Stimulated activated CD8-positive, alpha-beta memory T cell treated with anti-CD3 and anti-CD28 coated beads, Interleukin-15, amount 100 ng/mL, for 48 hours (primary cell): ENCODE data around the gene ELAVL2.
"Not testable (repeated sequence)": the region's sequence is repeated elsewhere in the genome, so short reads cannot be mapped to it uniquely, and the experiment has no call there.

ENCODE experiments used
- DNase-seq, 2 donors: peaks; one replicate each; pipeline ENCODE4 v3.0.0-alpha.2; 2020; ENCODE audit warnings: low read depth in 2 of 2

ELAVL2 gene

DNA sequence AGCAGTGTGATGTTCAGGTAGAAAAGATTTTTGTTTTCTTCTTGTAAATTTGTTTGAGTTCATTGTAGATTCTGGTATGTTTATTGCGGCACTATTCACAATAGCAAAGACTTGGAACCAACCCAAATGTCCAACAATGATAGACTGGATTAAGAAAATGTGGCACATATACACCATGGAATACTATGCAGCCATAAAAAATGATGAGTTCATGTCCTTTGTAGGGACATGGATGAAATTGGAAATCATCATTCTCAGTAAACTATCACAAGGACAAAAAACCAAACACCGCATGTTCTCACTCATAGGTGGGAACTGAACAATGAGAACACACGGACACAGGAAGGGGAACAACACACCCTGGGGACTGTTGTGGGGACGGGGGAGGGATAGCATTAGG, 103.0 kb downstream of the ELAVL2 start:
- DNase-seq = not testable (repeated sequence)

DNA sequence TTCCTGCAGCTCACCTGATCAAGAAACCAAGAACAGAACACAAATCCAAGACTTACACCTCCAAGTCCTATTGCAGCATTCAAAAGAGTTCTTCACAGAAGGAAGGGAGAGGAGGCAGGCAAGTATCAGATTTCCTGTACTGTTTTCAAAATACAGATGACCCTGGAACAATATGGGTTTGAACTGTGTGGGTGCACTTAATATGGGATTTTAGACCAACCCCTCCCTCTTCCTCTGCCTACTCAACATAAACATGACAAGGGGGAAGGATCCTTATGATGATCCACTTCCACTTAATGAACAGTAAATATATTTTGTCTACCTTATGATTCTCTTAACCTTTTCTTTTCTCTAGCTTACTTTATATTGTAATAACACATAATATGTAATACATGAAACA, 104.6 kb downstream of the ELAVL2 start:
- DNase-seq = no peak

DNA sequence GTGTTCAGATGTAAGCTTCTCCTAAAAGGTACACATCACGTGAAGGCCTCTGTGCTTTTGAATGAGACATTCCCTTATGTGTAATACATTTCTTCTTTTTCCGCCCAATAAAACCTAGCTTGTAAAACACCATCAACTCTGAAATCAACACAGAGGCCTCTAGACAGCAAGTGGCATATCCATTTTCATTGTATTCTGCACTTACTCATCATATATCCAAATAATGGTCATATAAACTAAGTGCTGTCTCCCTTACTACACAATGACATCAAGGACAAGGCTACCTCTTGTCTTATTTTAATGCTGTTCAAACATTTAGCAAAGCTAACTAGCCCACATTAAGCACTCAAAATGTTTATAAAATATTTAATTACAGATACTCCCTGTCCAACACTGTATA, 108.5 kb downstream of the ELAVL2 start:
- no peak for DNase-seq

DNA sequence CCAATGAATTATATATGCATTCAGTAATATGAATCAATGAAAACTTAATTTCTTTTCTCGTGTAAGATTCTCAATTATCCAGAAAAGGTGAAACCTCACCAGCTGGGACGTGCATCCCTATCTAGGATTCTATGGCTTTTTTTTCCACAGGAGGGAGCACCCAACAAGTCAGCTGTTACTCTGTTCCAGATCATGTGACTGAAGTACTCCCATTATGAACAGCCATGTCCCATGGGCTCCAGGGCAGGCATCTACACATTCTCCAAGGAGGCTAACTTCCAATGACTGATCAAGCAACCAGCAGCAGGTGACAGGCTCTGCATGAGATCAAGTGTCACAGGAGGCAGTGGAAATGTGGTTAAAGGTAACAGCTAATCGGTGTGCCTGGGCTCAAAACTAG, 118.8 kb downstream of the ELAVL2 start:
- DNase-seq = no peak

DNA sequence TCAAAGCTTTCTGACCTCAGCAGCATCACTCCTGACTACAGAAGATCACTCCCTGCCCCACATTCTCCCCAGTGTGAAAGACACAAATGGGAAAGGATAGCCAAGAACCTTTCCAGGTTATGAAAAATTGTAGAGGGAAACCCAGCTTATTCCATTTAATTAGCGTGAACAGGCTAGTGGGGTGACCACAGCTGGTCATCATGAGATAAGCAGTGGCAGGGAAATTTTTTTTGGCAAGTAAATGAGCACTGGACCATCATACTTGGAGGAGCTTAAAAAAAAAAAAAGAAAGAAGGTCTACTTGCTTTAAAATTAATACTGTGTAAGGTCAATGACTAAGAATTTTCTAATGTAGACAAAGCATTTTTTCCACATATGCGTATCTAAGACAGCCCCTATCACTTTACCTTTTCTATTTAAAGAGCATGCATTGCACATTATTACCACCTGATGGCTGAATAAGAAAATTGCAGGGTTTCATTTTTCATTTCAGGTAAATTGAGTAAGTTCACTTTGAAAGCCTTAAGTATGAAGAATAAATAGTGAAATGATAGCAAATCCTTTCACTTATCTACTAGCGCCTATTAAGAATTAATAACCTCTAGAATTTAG, 123.6 kb downstream of the ELAVL2 start:
- DNase-seq = no peak

DNA sequence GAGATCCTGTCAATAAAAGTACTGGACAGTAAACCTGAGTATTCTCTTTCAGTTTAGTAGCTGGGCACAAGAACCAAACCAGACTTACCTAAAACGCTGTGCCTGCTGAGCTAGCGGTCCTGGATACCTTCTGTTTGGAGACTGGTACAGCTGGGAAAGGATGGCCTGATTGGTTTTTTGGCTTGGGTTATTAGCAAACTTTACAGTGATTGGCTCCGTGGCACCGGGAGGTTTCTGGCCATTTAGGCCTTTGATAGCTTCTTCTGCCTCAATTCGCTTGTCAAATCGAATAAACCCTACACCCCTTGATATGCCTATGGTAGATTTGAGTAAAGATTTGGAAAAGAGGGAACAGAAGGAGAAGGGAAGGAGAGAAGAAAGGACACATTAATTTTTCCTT, 124.7 kb downstream of the ELAVL2 start:
- DNase-seq = no peak

DNA sequence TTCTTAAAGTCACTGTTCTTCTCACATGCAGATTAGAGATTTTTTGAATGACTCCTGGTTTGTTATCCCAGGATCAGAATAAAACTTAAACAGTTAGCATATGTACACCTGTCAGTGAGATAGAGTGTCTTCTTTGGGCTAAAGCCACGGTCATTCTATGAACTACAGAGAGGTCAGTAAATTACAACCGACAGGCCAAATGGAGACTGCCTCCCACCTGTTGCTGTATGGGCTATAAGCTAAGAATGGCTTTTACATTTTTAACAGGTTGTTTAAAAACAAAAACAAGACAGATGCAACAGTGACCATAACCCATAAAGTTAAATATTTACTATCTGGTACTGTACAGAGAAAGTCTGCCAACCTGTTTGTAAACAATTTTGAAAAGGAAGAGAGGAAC, 125.7 kb downstream of the ELAVL2 start:
- no peak for DNase-seq

DNA sequence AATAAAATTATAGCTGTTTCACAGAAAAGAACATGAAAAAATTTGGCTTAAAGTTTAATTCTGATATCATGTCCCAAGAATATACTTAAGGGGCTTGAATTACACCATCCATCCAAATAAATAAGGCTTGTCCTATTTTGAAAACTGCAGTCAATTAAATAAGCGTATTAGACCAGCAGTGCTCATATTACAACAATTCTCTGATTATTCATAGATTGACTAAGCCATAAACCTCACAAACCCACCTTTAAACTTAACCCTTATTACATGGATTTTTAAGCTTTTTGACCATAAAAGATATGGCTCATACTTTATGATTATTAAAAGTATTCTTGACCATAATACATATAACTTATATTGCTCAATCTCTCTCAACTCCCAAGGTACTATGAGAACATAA, 127.9 kb downstream of the ELAVL2 start:
- no peak for DNase-seq

DNA sequence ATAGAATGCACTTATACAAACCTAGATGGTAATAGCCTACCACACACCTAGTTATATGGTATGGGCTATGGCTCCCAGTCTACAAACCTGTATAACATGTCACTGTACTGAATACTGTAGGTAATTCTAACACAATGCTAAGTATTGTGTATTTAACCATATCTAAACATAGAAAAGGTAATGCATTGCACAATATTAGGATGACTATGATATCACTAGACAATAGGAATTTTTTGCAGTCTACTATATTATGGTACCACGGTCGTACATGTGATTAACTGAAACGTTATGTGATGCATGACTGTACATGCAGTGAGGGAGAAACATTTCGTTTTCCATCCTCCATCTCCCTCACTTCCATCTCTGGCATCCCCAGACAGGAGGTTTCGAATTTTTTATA, 130.5 kb downstream of the ELAVL2 start:
- no peak for DNase-seq

DNA sequence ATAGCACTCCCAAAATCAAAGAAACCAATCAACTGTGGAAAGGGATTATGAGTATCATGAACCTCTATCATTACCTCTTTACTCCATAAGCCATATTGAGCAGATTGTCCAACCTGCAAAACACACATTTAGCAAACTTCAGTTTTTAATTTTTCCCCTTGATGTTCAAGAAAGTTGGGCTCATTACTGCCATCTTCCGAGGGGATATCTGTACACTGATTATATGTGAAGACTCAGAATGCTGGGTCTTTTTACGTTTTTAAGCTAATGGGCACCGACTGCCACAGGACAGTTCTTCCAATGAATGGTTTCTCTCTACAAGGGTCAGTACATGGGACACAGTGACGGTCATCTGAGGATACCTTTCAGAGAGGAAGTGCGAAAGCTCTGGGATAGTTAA, 132.7 kb downstream of the ELAVL2 start:
- DNase-seq = no peak

DNA sequence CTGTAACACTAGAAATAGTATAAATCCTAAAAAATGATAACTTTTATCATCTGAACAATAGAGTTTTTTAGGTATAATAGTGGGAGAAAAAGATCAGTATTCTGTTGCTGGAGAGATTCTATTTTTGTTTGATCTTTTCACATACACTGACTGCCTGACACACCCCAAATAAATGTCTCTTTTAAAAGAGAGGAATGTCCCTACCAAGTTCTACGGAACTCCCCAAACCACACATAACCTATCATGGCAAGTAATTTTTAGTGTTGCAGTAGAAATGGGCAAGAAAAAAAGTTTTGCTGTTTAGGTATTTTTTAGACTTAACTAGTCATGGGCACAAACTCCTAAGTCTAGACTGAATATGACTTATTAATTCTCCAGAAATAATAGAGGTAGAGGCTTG, 139.1 kb downstream of the ELAVL2 start:
- DNase-seq = no peak

DNA sequence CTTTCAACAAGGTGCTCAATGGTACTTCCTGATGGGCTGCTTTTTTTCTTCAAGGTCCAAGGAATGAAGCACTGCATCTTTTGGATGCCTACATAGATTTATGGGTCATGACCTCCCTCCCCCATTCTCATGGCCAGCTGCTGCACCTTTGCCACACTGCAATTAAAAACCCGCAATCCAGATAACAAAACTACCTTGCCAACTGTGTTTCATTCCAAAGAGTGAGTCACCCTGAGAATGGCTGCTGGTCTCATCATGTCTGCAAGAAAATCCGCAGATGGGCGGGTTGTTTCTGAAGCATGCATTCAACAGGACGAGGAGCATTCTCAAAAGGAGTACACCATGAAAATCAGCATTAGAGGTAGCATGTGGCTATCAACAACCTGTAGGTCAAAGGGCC, 139.8 kb downstream of the ELAVL2 start:
- DNase-seq = no peak

DNA sequence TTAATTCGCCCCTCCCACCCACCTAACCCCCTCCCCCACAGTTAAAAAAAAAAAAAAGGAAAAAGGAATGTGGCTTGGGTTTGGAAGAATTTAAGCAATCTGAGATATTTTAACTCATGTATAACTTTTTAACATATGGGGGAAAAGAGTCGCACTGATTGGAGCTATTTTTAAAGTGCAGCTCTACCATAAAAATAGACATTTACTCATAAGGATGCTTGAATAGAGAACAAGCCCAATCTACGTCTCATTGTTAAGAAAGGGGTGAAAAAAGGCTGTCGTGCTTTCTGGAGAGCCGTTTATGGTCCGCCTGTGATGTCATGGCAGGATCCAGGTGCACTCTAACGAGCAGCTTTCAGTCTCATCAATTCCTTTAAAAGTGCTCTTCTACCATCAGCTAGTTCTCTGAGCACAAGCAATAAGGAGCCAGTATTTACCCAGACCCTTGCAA, 142.4 kb downstream of the ELAVL2 start:
- no peak for DNase-seq

DNA sequence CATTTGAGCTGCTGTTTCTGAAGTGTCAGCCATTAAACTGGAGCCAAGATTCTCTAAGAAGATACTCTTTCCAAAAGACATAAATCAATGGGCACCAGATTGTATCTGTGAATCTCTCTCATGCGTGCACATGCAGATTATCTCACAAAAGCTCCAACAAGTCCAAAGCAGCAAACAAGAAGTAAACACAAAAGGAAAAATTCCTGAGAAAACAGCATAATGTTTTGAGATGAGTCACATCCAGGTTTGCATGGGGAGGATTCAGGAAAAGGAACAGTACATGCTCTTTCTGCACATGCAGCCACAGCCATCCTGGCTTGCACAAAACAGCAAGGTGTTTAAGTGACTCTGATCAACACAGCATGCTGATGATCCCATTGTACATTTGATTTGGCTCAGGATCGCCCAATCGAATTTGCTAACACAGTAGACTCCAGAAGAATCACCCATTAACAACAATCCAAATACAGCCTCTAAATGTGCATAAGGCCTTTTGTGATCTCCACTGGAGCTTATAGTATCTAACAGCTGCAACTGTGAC, 143.1 kb downstream of the ELAVL2 start:
- DNase-seq = no peak

DNA sequence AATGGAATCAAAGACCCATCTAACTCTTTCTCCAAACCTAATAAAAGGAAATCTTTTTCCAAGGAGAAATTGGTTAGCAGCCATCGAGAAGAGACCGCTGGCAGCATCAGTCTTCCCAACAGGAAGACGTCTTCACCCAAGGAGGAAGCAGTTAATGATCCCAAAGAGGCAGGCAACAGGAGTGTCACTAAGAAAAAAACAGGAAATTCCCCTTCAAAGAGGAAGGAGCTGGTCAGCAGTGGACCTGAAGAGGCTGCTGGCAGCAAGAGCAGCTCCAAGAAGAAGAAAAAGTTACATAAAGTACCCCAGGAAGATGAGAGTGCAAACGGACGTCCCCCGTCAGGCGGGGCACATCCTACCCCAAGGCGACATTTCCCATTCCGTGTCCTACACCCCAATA, 143.7 kb downstream of the ELAVL2 start:
- no peak for DNase-seq

DNA sequence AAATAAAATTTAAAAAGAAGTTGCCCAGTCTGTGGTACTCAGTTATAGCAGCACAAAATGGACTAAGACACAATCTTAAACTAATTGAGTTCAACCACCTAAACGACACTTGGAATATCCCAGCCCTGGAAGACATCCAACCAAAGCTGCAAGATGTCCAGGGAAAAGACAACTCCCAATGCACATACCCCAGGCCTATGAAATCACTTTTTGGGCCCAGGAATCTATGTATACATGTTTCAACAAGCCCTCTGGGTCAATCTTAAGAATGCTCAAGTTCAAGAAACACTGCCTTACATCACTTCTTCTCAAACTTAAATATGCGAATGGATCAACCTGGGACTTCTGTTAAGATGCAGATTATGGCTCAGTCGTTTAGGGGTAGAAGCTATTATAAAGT, 148.6 kb downstream of the ELAVL2 start:
- DNase-seq = no peak

DNA sequence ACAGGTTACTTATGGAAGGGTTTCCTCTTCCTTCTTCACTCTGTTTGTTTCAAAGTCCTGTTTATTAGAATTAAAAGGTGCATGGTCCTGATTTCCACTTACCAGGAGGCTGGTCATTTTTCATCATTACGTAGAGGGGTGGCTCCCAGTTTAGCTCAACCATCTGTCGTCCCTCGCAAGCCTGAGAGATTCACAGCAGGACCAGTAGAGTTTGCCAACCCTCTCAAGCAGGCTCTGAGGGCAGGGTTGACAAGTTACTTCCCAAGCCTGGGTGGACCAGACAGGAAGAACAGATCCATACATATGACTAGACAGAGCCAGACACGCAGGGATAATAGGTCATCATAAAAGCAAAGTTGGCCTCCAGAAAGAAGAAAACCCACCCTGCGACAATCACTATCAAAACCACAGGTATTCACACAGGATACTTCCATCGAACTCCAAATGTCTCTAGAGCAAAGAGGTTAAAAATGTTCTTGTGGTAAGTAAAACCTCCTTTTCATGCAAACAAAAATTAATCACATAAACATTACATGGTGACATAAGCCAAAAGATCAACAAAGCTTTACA, 151.9 kb downstream of the ELAVL2 start:
- no peak for DNase-seq

DNA sequence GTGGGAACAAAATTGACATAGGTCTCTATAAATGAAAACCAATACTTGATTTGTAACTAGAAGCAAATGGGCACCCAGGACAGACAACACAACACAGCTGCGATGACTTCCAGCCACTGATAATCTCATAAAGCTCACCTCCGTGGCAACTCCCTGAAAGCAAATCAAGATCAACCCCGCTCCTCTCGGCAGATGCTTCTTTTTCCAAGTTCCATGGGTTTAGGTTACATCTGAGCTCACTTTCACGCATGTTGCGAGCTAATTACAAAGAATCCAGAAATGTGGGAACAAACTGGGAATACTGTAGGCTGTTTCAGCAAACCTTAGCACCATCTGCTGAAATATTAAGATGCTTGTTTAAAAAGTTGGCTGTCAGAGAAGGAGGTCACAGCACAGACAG, 153.9 kb downstream of the ELAVL2 start:
- no peak for DNase-seq

DNA sequence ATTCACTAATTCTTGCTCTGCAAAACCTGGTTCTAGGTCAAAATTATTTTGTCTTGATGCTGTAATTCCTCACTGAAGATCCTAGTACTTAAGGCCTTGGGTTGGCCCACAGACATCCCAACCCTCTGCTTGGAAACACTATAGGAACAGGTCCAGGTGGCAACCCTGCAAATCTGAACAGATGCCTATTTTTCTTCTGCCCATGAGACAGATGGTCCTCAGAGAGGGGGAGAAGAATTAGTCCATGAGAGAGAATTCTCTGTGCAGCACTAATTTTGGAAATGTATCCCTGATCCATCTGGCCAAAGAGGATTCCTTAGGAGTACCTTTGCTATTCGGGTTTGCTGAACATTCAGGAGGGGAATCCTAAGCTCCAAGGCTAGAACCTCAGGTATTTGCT, 156.3 kb downstream of the ELAVL2 start:
- no peak for DNase-seq

DNA sequence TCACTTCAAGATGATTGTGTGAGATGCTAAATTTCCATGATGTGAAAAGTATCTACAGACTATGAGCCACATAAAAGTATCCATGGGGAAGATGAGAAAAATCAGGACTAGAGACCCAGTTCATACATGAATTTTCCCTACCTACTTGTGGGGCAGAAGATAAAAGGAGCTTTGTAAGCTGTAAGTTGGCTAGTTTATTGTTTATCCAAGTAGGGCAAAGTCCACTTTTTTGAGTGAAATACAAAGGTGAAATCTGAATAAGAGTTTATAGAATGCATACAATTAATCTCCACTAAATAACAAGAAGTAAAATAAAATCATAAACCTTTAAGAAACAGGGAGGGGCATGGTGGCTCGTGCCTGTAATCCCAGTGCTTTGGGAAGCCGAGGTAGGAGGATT, 160.4 kb downstream of the ELAVL2 start:
- no peak for DNase-seq

DNA sequence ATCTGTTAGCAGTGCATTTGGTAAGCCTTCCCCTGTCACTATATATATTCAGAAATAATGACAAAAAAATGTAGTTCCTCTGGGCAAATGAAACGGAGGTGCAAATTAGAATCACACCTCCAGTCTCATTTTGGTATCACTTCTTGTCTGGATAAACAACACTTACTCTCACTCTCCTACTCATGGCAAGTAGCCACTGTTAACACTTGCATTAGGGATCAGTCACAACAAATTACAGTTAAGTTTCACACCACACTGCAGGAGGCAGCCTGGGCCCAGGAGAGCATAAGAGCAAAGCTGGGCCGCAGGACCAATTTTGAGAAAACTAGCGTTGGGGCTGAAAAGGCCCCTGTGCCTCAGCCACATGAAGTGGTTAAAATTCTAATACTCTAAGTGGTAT, 161.0 kb downstream of the ELAVL2 start:
- no peak for DNase-seq

DNA sequence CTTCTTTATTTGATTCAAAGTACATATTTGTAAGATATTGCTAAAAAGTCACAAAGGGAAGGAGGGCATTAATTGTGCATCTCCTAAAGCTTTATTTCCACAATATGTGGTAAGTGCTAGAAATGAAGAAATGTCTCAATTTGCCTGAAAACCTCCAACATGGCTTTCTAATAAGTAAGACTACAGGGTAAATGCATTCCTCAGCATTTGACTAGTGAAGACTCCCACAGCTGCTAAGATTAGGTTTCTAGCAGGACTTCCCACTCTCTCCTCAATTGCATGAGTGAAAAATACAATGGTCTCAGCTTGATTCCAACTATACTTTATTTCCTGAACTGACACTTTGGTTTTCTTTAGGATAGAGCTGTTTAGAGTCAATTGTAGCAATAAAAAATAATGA, 162.1 kb downstream of the ELAVL2 start:
- DNase-seq = no peak

DNA sequence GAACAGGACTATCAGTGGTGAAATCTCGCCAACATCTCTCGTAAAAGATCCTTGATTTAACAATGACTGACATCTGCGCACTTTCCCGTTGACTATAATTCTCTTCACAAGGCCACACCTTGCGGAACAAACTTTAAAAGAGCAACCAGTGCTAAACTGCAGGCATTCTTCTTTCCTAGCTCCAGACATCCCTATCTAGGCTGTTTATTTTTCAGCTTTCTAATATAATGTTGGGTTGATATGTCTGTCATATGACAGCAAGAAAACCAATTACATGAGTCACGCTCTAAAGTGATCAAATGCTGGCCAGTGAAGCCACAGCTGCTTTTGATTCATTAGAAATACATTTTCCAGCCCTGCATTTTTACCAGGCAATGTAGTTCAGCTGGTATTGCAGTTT, 162.5 kb downstream of the ELAVL2 start:
- no peak for DNase-seq

DNA sequence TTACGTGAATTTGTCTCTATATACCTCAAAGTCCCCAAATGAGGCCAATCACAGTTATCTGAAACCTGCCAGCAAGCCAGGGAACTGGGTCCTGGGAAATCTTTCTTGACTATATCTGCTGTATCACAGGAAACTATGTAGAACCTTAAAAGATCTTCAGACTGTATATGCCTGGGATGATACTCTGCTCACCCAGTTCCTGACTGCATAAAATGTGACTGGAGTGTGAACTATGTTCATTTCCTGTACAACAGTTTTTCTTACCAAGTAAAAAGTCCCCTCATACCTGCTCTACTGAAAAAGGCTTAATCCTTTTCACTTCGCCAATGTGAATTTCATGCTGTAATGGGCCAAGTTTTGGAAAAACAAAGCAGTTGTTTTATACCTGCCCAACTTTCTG, 162.9 kb downstream of the ELAVL2 start:
- DNase-seq = no peak
